NCI-H526 treated with DMSO at 0.1 percent for 48 hours (cell line): Measurements from ENCODE around the gene ZNF892.
"Not testable (repeated sequence)": the region's sequence is repeated elsewhere in the genome, so short reads cannot be mapped to it uniquely, and the experiment has no call there.

Experiments used
- DNase-seq: peaks from one replicate; lab custom pipeline; 2025; lab: John Stamatoyannopoulos, UW

The ZNF892 gene

DNA sequence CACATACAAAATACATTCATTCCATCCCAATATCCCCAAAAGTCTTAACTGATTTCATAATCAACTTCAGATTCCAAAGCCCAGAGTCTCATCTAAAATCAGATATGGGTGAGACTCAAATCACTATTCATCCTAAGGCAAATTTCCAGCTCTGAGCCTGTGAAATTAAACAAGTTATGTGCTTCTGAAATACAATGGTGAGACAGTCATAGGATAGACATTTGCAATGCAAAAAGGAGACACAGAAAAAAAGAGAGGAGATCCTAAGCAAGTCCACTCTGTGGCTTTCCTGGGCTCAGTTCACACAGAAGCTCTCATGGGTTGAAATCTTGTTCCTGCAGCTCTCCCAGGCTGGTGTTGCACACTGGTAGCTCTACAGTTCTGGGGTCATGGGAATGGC, 18.3 kb downstream of the ZNF892 start:
- peak; percentile 16 for DNase-seq

DNA sequence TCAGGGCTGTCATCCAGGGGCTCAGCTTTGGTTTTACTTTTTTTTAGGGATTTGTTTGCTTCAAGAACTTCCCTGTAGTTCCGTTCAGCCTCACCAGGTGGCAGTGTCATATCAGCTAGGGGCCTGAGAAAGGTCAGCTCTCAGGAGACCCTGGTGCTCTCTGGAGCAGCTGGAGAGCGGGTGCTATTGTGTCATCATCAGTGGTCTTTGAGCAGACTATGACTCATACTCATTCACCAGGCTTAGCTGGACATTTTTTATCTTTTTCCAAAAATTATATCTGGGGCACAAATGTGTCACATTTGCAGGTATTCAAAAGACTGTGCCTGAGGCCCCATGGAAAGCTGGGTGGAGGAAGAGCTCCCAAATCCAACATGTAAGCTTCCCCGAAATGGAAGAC, 24.4 kb downstream of the ZNF892 start:
- DNase-seq: peak; percentile 51

DNA sequence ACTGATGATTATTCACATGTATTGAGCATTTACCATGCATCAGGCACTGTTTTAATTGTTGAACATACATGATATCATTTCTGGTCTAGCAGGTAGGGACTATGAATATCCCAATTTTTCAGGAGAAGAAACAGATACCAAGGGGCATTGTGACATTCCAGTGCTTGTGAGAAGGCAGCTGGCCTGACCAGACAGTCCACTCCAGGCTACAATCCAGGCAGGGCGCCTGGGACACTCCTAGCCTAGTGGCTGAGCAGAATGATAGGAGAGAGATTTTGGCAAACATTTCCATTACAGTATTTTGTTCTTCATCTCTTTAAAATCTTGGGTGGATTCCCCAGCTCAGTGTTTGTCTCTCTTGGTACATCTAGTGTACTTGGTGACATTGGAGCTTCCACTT, 24.9 kb downstream of the ZNF892 start:
- no peak for DNase-seq

DNA sequence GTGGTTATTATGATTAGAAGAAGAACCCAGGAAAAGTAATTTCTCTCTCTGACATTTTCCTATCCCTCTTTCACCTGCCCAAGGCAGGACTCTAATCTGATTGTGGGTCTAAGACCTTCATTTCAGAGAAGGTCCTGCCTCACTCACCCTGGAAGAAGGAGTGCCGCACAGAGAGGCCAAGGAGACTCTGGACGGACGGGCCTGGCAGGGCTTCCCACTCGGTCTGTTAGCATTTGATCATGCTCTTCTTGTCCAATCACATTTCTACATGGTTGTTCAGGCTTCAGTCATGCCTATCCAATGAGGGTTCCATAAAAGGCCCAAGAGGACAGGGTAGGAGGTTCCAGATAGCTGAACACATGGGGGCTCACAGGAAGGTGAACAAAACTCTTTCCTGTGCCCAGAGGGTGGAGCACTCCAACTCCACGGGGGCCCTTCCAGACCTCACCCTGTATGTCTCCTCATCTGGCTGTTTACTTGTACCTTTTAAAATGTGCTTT, 27.0 kb downstream of the ZNF892 start:
- DNase-seq: no peak

DNA sequence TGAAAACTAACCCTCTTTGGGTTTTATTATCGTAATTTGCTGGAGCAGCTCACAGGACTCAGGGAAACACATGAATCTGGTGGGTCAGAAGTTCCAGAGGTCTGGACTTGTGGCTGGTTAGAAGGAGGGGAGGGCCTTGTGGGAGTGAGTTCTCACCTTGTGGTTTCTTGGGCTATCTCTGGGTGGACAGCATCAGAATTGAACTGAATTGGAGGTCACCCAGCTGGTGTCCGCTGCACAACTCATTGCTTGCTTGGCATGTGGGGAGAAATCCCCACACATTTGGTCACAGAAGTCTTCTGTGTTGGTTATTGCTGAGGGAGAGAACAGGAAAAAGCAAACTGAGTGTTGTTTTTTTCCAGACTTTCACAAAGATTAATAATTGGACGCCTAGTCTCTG, 27.5 kb downstream of the ZNF892 start:
- no peak for DNase-seq

DNA sequence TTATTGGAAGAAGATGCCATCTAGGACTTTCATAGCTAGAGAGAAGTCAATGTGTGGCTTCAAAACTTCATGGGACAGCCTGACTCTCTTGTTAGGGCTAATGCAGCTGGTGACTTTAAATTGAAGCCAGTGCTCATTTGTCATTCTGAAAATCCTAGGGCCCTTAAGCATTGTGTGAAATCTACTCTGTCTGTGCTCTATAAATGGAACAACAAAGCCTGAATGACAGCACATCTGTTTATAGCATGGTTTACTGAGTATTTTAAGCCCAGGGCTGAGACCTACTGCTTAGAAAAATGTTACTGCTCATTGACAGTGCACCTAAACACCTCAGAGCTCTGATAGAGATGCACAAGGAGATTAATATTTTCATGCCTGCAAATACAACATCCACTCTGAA, 30.8 kb downstream of the ZNF892 start:
- no peak for DNase-seq

DNA sequence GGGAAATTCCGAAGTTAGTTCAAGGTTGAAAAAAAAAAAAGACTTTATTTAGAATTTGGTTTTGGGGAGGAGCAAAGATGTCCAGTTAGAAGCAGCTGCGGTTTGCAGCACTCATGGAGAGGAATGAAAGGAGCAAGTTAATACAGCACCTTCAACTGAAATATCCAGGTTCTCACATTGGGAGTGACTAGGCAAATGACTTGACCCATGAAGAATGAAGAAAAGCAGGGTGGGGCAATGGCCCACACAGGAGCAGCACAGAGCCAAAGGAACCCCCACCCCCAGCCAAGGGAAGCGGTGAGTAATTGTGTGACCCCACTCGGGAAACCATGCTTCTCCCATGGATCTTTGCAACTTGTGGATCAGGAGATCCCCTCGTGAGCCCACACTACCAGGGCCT, 32.8 kb downstream of the ZNF892 start:
- no peak for DNase-seq

DNA sequence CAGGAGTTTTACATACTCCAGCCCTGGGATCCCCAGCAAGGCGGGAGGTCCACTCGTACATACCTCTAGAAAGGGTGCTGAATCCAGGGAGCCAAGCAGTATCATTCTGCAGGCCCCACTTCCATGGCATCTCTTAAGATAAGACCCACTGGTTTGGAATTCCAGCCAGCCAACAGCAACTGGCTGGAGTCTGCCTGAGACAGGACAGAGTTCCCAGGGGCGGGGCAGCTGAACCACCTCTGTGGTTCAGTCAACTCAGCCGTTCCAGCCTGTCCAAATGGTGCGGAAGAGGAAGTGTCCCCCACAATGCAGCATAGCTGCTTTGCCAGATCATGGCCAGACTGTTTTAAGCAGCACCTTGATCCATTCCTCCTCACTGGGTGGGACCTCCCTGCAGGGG, 33.2 kb downstream of the ZNF892 start:
- no peak for DNase-seq

DNA sequence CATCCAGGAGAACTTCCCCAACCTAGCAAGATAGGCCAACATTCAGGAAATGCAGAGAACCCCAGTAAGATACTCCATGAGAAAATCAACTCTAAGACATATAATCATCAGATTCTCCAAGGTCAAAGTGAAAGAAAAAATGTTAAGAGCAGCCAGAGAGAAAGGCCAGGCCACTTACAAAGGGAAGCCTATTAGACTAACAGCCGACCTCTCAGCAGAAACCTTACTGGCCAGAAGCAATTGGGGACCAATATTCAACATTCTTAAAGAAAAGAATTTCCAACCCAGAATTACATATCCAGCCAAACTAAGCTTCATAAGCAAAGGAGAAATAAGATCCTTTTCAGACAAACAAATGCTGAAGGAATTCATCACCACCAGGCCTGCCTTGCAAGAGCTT, 34.8 kb downstream of the ZNF892 start:
- not testable (repeated sequence) for DNase-seq
